Neural crest cell (in vitro differentiated cells): ENCODE data around the gene TOR2A. TPM values are rescaled to one million over a fixed set of nuclear protein-coding genes. Genes with fewer than 3 reads are reported as not detected.
"Not testable (repeated sequence)": the region's sequence is repeated elsewhere in the genome, so short reads cannot be mapped to it uniquely, and the experiment has no call there.

ENCODE experiments used
- DNase-seq: peaks from one replicate; pipeline ENCODE4 v3.0.0; 2021; ENCODE audit warnings: low read depth, mixed read lengths, low spot score
- H3K27ac Mint-ChIP-seq: one replicate; pipeline ENCODE4 v1.8.0; 2021; ENCODE audit warnings: mild to moderate bottlenecking, mixed read lengths; ENCODE audit not compliant: unreplicated experiment
- H3K27me3 Mint-ChIP-seq: 2 replicates; pipeline ENCODE4 v1.8.0; 2021; ENCODE audit warnings: low read depth, mild to moderate bottlenecking, mixed read lengths
- H3K36me3 Mint-ChIP-seq: 2 replicates; pipeline ENCODE4 v1.8.0; 2021; ENCODE audit warnings: low read depth, mild to moderate bottlenecking, mixed read lengths
- H3K4me1 Mint-ChIP-seq: 2 replicates; pipeline ENCODE4 v1.8.0; 2021; ENCODE audit warnings: mixed read lengths
- H3K4me3 Mint-ChIP-seq: one replicate; pipeline ENCODE4 v1.8.0; 2021; ENCODE audit warnings: mild to moderate bottlenecking, mixed read lengths
- H3K9me3 Mint-ChIP-seq: 2 replicates; pipeline ENCODE4 v1.8.0; 2021; ENCODE audit warnings: mixed read lengths
- total RNA-seq: library from RNA; stranded (reverse); gene quantifications from 2 replicates; pipeline ENCODE4 v1.2.1, GENCODE V29; 2021
- TF ChIP-seq, protein P1 (sequence below): fragments of 200-600 bp; sonication (generic); conservative IDR thresholded peaks from 2 replicates; pipeline ENCODE4 v1.5.0; 2021; ENCODE audit warnings: antibody characterized with exemption, mild to moderate bottlenecking

TOR2A gene
- total RNA-seq, 1 donor from 2014 or later = 27.4 TPM

DNA sequence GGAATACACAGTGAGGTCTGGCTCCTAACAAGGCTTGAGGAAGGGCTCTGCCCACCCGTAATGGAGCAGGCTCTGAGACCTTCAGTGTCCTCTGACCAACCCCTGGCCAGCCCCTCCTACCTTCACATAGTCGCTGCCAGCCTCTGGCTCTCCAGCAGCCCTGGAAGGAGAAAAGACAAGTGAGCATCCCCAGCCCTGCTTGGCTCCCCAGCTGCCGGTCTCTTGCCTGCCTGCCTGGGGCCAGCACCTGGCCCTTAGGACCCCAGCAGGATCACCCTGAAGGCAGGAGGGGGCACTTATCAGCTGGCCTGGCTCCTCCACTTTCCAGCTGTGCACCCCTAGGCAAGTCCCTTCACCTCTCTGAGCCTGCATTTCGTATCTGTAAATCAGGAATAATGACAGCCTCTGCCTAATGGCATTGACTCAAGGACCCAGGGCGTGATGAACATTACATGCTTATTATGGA, 26.4 kb upstream of the TOR2A start:
- Mint-ChIP-seq H3K27ac (no peak overlapping the region), H3K27me3 (peaks cover 23% of the 10 kb centered on the region), H3K4me3 (no peak overlapping the region)

DNA sequence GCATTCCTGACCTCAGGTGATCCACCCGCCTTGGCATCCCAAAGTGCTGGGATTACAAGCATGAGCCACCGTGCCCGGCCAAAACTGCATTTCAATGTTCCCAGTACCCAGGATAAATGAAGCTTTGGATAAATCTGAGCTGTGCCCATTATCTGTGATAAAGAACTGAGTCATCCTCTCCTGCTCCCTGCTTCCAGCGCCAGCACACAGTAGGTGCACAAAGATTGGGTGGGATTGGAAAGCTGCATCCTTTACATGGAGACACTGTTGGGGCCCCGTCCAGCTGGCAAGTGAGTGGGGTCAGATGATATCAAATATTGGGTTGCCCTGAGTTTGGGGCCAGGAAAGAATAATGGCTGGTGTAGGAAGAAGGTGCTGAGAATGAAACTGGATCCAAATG, 26.0 kb upstream of the TOR2A start:
- H3K4me3 Mint-ChIP-seq = no peak overlapping the region
- no peaks in the 10 kb centered on the region for H3K36me3 Mint-ChIP-seq
- no peaks in the 10 kb centered on the region for H3K9me3 Mint-ChIP-seq
- peaks cover 27% of the 10 kb centered on the region for H3K27me3 Mint-ChIP-seq
- H3K27ac Mint-ChIP-seq = no peak overlapping the region
- no peak for DNase-seq
- H3K4me1 Mint-ChIP-seq = peaks cover 19% of the 10 kb centered on the region
- TF ChIP-seq, protein P1, sequence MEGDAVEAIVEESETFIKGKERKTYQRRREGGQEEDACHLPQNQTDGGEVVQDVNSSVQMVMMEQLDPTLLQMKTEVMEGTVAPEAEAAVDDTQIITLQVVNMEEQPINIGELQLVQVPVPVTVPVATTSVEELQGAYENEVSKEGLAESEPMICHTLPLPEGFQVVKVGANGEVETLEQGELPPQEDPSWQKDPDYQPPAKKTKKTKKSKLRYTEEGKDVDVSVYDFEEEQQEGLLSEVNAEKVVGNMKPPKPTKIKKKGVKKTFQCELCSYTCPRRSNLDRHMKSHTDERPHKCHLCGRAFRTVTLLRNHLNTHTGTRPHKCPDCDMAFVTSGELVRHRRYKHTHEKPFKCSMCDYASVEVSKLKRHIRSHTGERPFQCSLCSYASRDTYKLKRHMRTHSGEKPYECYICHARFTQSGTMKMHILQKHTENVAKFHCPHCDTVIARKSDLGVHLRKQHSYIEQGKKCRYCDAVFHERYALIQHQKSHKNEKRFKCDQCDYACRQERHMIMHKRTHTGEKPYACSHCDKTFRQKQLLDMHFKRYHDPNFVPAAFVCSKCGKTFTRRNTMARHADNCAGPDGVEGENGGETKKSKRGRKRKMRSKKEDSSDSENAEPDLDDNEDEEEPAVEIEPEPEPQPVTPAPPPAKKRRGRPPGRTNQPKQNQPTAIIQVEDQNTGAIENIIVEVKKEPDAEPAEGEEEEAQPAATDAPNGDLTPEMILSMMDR = no peak

More for the DNA sequence above, 26.4 kb upstream of the TOR2A start:
- no peak for DNase-seq
- peaks cover 19% of the 10 kb centered on the region for H3K4me1 Mint-ChIP-seq
- no peaks in the 10 kb centered on the region for H3K9me3 Mint-ChIP-seq
- TF ChIP-seq, protein P1 = no peak
- no peaks in the 10 kb centered on the region for H3K36me3 Mint-ChIP-seq

DNA sequence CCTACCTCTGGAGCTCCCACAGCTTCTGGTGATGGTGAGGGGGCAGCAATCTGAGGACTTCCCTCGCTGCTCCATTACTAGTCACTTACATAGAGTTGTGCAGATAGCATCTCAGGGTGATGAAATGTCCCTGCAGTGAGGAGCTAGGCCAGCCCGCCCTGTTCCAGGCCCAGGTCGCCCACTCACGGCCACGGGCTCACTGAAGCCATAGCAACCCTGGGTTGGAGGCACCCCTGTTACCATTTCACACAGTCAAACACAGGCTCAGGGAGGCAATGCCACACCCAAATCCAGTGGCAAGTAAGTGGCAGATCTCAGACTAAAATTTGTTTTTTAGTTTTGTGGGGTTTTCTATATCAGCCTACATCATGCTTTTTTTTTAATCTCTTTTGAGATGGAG, 23.7 kb upstream of the TOR2A start:
- TF ChIP-seq, protein P1 = no peak
- DNase-seq = no peak
- Mint-ChIP-seq H3K4me1 (peaks cover 12% of the 10 kb centered on the region), H3K4me3 (no peak overlapping the region), H3K9me3 (no peaks in the 10 kb centered on the region), H3K27ac (no peak overlapping the region), H3K27me3 (peaks cover 42% of the 10 kb centered on the region), H3K36me3 (no peaks in the 10 kb centered on the region)

DNA sequence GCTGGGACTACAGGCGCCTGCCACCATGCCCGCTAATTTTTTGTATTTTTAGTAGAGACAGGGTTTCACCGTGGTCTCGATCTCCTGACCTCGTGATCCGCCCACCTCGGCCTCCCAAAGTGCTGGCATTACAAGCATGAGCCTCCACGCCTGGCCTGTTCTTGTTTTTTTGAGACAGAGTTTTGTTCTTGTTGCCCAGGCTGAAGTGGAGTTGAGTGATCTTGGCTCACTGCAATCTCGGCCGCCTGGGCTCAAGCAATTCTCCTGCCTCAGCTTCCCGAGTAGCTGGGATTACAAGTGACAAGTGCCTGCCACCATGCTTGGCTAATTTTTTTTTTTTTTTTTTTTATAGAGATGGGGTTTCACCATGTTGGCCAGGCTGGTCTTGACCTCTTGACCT, 21.7 kb upstream of the TOR2A start:
- not testable (repeated sequence) for H3K36me3 Mint-ChIP-seq, H3K27ac Mint-ChIP-seq, H3K4me1 Mint-ChIP-seq, DNase-seq, H3K4me3 Mint-ChIP-seq, H3K9me3 Mint-ChIP-seq
- H3K27me3 Mint-ChIP-seq = peaks cover 52% of the 10 kb centered on the region

DNA sequence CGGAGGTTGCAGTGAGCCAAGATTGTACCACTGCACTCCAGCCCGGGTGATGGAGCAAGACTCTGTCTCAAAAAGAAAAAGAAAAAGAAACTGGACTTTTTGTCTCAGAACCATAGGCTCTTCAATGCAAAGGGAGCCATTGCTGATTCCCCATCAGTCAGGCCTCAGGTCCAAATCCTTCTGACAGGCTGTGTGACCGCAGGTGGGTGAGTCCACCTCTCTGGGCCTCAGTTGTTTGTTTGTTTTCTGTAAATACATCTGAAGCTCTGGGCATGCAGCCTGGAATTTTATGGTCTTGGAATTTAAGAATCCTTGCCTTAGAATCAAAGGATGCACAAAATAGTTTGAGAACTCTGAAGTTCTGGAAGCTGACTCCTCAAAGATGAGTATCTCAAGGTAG, 21.1 kb upstream of the TOR2A start:
- DNase-seq = no peak
- TF ChIP-seq, protein P1 = no peak
- Mint-ChIP-seq H3K36me3 (no peaks in the 10 kb centered on the region), H3K27me3 (peaks cover 57% of the 10 kb centered on the region), H3K4me3 (no peak overlapping the region), H3K27ac (no peak overlapping the region), H3K4me1 (no peaks in the 10 kb centered on the region), H3K9me3 (no peaks in the 10 kb centered on the region)

DNA sequence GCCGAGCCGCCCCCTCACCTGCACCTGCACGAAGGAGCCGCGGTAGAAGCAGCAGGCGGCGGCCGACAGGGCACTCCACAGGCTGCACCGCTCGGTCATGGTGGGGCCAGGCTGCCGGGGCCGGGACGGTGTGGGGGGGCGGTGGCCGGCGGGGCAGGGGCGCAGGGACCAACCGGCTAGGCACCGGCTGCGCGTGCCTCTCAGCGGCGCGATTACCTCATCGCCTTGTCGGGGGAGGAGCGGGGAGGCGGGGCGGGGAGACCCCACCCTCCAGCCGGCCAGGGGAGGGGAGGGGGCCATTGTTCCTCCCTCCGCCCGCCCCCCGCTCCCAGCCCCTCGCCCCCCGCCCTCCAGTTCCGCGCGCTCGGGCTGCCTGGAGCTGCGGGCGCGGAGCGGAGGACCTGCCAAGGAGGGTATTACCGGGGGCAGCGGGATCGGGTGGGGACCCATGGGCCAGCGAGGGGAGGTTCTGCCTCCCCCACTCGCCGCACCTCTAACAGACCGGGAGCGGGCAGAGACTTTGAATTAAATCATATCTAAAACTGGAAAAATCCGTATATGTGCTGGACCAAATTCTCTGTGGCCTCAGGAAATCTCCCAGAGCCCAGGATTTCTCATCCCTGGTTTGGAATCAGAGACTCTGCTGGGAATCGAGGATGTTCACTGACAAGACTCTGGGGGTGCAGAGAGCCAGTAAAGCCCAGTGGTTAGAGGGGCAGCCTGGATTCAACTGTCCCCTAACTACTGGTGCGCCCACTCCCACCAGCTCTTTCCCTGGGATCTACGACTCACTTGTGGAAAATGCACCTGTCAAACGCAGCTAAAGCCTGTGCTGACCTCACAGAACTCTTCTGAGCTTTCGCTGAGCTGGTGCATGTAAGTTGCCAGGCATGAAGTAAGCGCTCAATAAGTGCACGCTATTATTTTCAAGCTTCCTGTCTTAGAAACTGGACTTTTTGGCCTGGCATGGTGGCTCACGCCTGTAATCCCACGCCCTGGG, 20.3 kb upstream of the TOR2A start:
- Mint-ChIP-seq H3K4me3 (peak overlapping the region; percentile 38), H3K27me3 (peaks cover 63% of the 10 kb centered on the region), H3K9me3 (no peaks in the 10 kb centered on the region), H3K4me1 (no peaks in the 10 kb centered on the region), H3K36me3 (no peaks in the 10 kb centered on the region), H3K27ac (no peak overlapping the region)
- TF ChIP-seq, protein P1 = no peak
- peak; percentile 32 for DNase-seq
